IMR-90 (cell line): ENCODE data around the gene SERPINB1. TPM values are rescaled to one million over a fixed set of nuclear protein-coding genes. Genes with fewer than 3 reads are reported as not detected.
A peak's percentile ranks its signal among the peaks of the same experiment; 100 is the strongest.

Experiments used
- ATAC-seq: fragments of 200-7000 bp; cut with Tn5 transposase; 2 replicates; pipeline ENCODE4 v1.9.1; 2020; ENCODE audit warnings: low read depth, mild to moderate bottlenecking, moderate library complexity
- BruUV-seq: library from RNA; stranded (reverse); fragments of 400-500 nt; replicated peaks from 2 replicates; lab custom pipeline; 2021; lab: Mats Ljungman, UMichigan
- CTCF ChIA-PET: fragments of 300-600 bp; formaldehyde crosslinking; extraction: SDS; loops from one replicate; lab custom pipeline; 2021; ENCODE audit warnings: antibody characterized with exemption; lab: Yijun Ruan, JAX
- POLR2A ChIA-PET: fragments of 300-600 bp; sonication (Branson Sonifier 250); formaldehyde crosslinking; loops from one replicate; lab custom pipeline; 2022; ENCODE audit warnings: antibody characterized with exemption; ENCODE audit not compliant: unreplicated experiment; lab: Charles Lee
- DNase-seq: peaks from one replicate; pipeline ENCODE4 v3.0.0; 2013
- H2AFZ ChIP-seq: replicated peaks from 2 replicates; pipeline ENCODE3; 2013; ENCODE audit warnings: low read length, mild to moderate bottlenecking; ENCODE audit not compliant: poor library complexity
- H2AK5ac ChIP-seq: 2 replicates; pipeline ENCODE4 v1.6.1; 2013; ENCODE audit warnings: low read depth, low read length, inconsistent platforms
- H2AK9ac ChIP-seq: replicated peaks from 2 replicates; pipeline ENCODE3; 2013; ENCODE audit warnings: mild to moderate bottlenecking, low read depth, low read length, moderate library complexity; ENCODE audit not compliant: poor library complexity
- H2BK120ac ChIP-seq: 2 replicates; pipeline ENCODE4 v1.6.1; 2013; ENCODE audit warnings: low read depth, low read length, inconsistent platforms
- H2BK15ac ChIP-seq: 3 replicates; pipeline ENCODE4 v1.6.1; 2013; ENCODE audit warnings: low read depth, low read length, inconsistent platforms
- H2BK20ac ChIP-seq: 2 replicates; pipeline ENCODE4 v1.6.1; 2013; ENCODE audit warnings: low read depth, mild to moderate bottlenecking, inconsistent platforms, low read length, moderate library complexity
- H2BK5ac ChIP-seq: 2 replicates; pipeline ENCODE4 v1.6.1; 2013; ENCODE audit warnings: mild to moderate bottlenecking, low read depth, low read length, inconsistent platforms; ENCODE audit not compliant: poor library complexity, severe bottlenecking
- H3K14ac ChIP-seq: replicated peaks from 2 replicates; pipeline ENCODE4 v1.6.1; 2013; ENCODE audit warnings: low read depth, low read length, inconsistent platforms
- H3K18ac ChIP-seq: 2 replicates; pipeline ENCODE4 v1.6.1; 2013; ENCODE audit warnings: low read depth, low read length, control low read depth
- H3K23ac ChIP-seq: 2 replicates; pipeline ENCODE4 v1.6.1; 2013; ENCODE audit warnings: low read depth, low read length, inconsistent platforms
- H3K27ac ChIP-seq: 2 replicates; pipeline ENCODE4 v1.5.1; 2013; ENCODE audit warnings: mild to moderate bottlenecking, control low read depth, low read length; ENCODE audit not compliant: insufficient read depth
- H3K27me3 ChIP-seq: 2 replicates; pipeline ENCODE4 v1.6.1; 2013; ENCODE audit warnings: low read length; ENCODE audit not compliant: control insufficient read depth, insufficient read depth
- H3K36me3 ChIP-seq: 2 replicates; pipeline ENCODE4 v1.6.1; 2013; ENCODE audit warnings: low read length, mixed read lengths; ENCODE audit not compliant: control insufficient read depth, insufficient read depth
- H3K4ac ChIP-seq: 2 replicates; pipeline ENCODE4 v1.6.1; 2013; ENCODE audit warnings: low read depth, low read length, inconsistent platforms
- H3K4me1 ChIP-seq: 2 replicates; pipeline ENCODE4 v1.6.1; 2013; ENCODE audit warnings: low read length, mixed read lengths; ENCODE audit not compliant: control insufficient read depth, insufficient read depth
- H3K4me2 ChIP-seq: 2 replicates; pipeline ENCODE4 v1.6.1; 2013; ENCODE audit warnings: low read depth, mild to moderate bottlenecking, control low read depth, low read length, moderate library complexity
- H3K4me3 ChIP-seq: 2 replicates; pipeline ENCODE4 v1.5.1; 2013; ENCODE audit warnings: low read depth, mild to moderate bottlenecking, control low read depth, low read length, moderate library complexity; ENCODE audit not compliant: insufficient read depth
- H3K56ac ChIP-seq: 2 replicates; pipeline ENCODE4 v1.6.1; 2013; ENCODE audit warnings: low read length, inconsistent platforms; ENCODE audit not compliant: insufficient read depth; ENCODE audit errors: extremely low read depth
- H3K79me1 ChIP-seq, 2 experiments: 2 replicates each; pipeline ENCODE4 v1.6.1; 2013; ENCODE audit warnings: low read length in 2 of 2, inconsistent platforms in 1 of 2, low read depth in 1 of 2
- H3K9ac ChIP-seq: 2 replicates; pipeline ENCODE4 v1.6.1; 2013; ENCODE audit warnings: low read depth, low read length, control low read depth
- H3K9me1 ChIP-seq: 2 replicates; pipeline ENCODE4 v1.6.1; 2013; ENCODE audit warnings: low read length, inconsistent platforms; ENCODE audit not compliant: insufficient read depth
- H3K9me3 ChIP-seq: 2 replicates; pipeline ENCODE4 v1.6.1; 2013; ENCODE audit warnings: low read length; ENCODE audit not compliant: control insufficient read depth, insufficient read depth
- H4K20me1 ChIP-seq: 2 replicates; pipeline ENCODE4 v1.6.1; 2013; ENCODE audit warnings: low read length, inconsistent platforms; ENCODE audit not compliant: insufficient read depth
- H4K5ac ChIP-seq: 2 replicates; pipeline ENCODE4 v1.6.1; 2013; ENCODE audit warnings: mild to moderate bottlenecking, low read depth, low read length, control low read depth
- H4K8ac ChIP-seq, 2 experiments: 2 replicates each; pipeline ENCODE4 v1.6.1; 2013; ENCODE audit warnings: low read depth in 2 of 2, low read length in 2 of 2, control low read depth in 1 of 2, inconsistent platforms in 1 of 2
- H4K91ac ChIP-seq: 2 replicates; pipeline ENCODE4 v1.6.1; 2013; ENCODE audit warnings: low read depth, low read length, inconsistent platforms; ENCODE audit not compliant: insufficient read depth
- BHLHE40 ChIP-seq: fragments of 150-350 bp; IDR thresholded peaks from 2 replicates; pipeline ENCODE4 v1.6.1; 2016; ENCODE audit warnings: mild to moderate bottlenecking, low read depth, low read length
- CHD1 ChIP-seq: IDR thresholded peaks from 2 replicates; pipeline ENCODE4 v1.6.1; 2012; ENCODE audit warnings: low read depth, low read length, improper control_type of control experiment
- FOS ChIP-seq: fragments of 150-350 bp; IDR thresholded peaks from 2 replicates; pipeline ENCODE4 v1.6.1; 2016; ENCODE audit warnings: low read depth, low read length
- MAFK ChIP-seq: IDR thresholded peaks from 2 replicates; pipeline ENCODE4 v1.6.1; 2012; ENCODE audit warnings: low read depth, low read length, improper control_type of control experiment
- MAZ ChIP-seq: IDR thresholded peaks from 2 replicates; pipeline ENCODE4 v1.6.1; 2012; ENCODE audit warnings: low read depth, mild to moderate bottlenecking, low read length, improper control_type of control experiment, moderate library complexity, borderline replicate concordance
- NFE2L2 ChIP-seq: fragments of 150-350 bp; IDR thresholded peaks from 2 replicates; pipeline ENCODE4 v1.6.1; 2016; ENCODE audit warnings: low read depth, mild to moderate bottlenecking, low read length
- RCOR1 ChIP-seq: IDR thresholded peaks from 2 replicates; pipeline ENCODE4 v1.6.1; 2012; ENCODE audit warnings: mild to moderate bottlenecking, low read length, improper control_type of control experiment; ENCODE audit not compliant: insufficient replicate concordance
- RFX5 ChIP-seq: IDR thresholded peaks from 2 replicates; pipeline ENCODE4 v1.8.0; 2012; ENCODE audit warnings: low read depth, mild to moderate bottlenecking, low read length, moderate library complexity
- SMC3 ChIP-seq: fragments of 150-350 bp; IDR thresholded peaks from 2 replicates; pipeline ENCODE4 v1.6.1; 2016; ENCODE audit warnings: low read depth, mild to moderate bottlenecking, antibody characterized with exemption, low read length, moderate library complexity
- WGBS, 2 experiments: methylation state at CpG; one replicate each; pipeline versions ENCODE4 v1.1.5 to v1.1.7; 2013; ENCODE audit warnings: missing lambda C conversion rate in 2 of 2; ENCODE audit not compliant: insufficient read length in 1 of 2; ENCODE audit errors: extremely low coverage in 2 of 2; 5-methylcytosine and 5-hydroxymethylcytosine counted together
- dilution Hi-C: fragments of 300-500 bp; cut with HindIII; formaldehyde crosslinking; loops from one replicate; pipeline ENCODE4 v1.14.3; 2018; ENCODE audit warnings: low sequenced_read_pairs; ENCODE audit not compliant: unreplicated experiment
- in situ Hi-C: fragments of 300-500 bp; cut with MboI; formaldehyde crosslinking; loops from 3 replicates; pipeline ENCODE4 v1.14.3; 2019; ENCODE audit warnings: low sequenced_read_pairs, inconsistent platforms, mixed read lengths
- intact Hi-C: fragments of 100-400 bp; cut with micrococcal nuclease; formaldehyde crosslinking; loops from 2 replicates; pipeline ENCODE4 v1.10.0; 2022
- polyA plus RNA-seq, 3 experiments: library from polyadenylated mRNA; depleted of rRNA; stranded (reverse); fragments of >200 nt; gene quantifications; 2 replicates each; pipeline ENCODE4 v1.2.3, GENCODE V29; 2012; ENCODE audit warnings: low replicate concordance in 1 of 3
- total RNA-seq: library from RNA; depleted of rRNA; stranded (reverse); fragments of >200 nt; gene quantifications from 2 replicates; pipeline ENCODE4 v1.2.3, GENCODE V29; 2012
- TF ChIP-seq, protein P1 (sequence below): conservative IDR thresholded peaks from 2 replicates; pipeline ENCODE4 v1.5.1; 2012; ENCODE audit warnings: mild to moderate bottlenecking, low read depth, low read length, improper control_type of control experiment

SERPINB1 gene
- total and polyA plus RNA-seq, 2 of the 4 experiments (the other 2 are of a cell fraction): 6.1 to 9.1 TPM

DNA sequence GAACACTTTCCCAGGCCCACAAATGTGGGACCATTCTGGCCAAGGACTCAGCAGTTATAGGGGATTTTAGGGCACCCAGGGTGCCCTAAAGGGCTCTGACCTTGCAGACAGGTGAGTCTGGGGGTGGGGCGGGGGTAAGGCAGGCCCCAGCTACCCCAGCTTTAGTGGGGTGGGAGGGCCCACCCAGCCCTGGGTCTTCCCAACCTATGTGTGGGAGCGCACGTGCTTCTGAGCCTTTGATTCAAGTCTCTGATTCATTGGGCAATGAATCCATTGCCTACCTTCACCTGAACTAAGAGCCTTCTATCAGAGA lies 958 bp downstream of the SERPINB1 start:
- WGBS, 2 experiments: 67% methylated on average over 1 of the region's 3 CpGs; no CpG with 5 or more reads in 1 of the 2 experiments
- peak overlapping the region; percentile 84 for H3K9ac ChIP-seq

More for the DNA sequence above, 958 bp downstream of the SERPINB1 start:
- Histone ChIP-seq H2BK5ac (peak overlapping the region; percentile 72), H2BK120ac (peak overlapping the region; percentile 69), H3K36me3 (peaks cover 7% of the 10 kb centered on the region), H2BK20ac (peak overlapping the region; percentile 4; the same call in 1 of the 2 replicates), H2BK15ac (peak overlapping the region; percentile 51; the same call in 1 of the 3 replicates), H3K4me1 (peaks cover 18% of the 10 kb centered on the region), H4K5ac (peak overlapping the region; percentile 19; the same call in 1 of the 2 replicates), H3K4me3 (peak overlapping the region; percentile 34; the same call in 1 of the 2 replicates), H4K91ac (peak overlapping the region; percentile 72), H3K4ac (peak overlapping the region; percentile 82), H3K14ac (peak overlapping the region; percentile 44), H3K9me3 (no peaks in the 10 kb centered on the region), H3K23ac (peak overlapping the region; percentile 52), H2AK5ac (peak overlapping the region; percentile 83), H2AFZ (no peak overlapping the region), H3K9me1 (peaks cover 21% of the 10 kb centered on the region), H3K4me2 (peak overlapping the region; percentile 71), H3K27me3 (no peaks in the 10 kb centered on the region), H4K20me1 (no peaks in the 10 kb centered on the region), H3K18ac (peak overlapping the region; percentile 85), H4K8ac (peak overlapping the region; percentile 20 to 77; a peak in 3 of 4 replicates), H2AK9ac (peak overlapping the region; percentile 60), H3K56ac (peak overlapping the region; percentile 57; the same call in 1 of the 2 replicates), H3K79me1 (peaks cover 16 to 29% of the 10 kb centered on the region in 2 experiments), H3K27ac (peak overlapping the region; percentile 80; the same call in 1 of the 2 replicates)
- BruUV-seq: no TSS peak
- in situ Hi-C loops (loop anchor here (5.0 to 10.0 kb wide), 3 partner anchors 48 to 214 kb away; no protein-coding TSS in a partner anchor), intact Hi-C loops (loop anchor here (1.0 to 5.0 kb wide), 2 partner anchors 49 to 103 kb away; no protein-coding TSS in a partner anchor), dilution Hi-C loops (no loop called here)
- CTCF ChIA-PET: interaction anchor here (0.8 to 1.8 kb wide), 4 partner anchors 20 to 112 kb away, joined by 3 to 5 read pairs (median 4); no protein-coding TSS in a partner anchor
- ATAC-seq: no peak
- no peak for TF ChIP-seq RCOR1
- TF ChIP-seq, protein P1, sequence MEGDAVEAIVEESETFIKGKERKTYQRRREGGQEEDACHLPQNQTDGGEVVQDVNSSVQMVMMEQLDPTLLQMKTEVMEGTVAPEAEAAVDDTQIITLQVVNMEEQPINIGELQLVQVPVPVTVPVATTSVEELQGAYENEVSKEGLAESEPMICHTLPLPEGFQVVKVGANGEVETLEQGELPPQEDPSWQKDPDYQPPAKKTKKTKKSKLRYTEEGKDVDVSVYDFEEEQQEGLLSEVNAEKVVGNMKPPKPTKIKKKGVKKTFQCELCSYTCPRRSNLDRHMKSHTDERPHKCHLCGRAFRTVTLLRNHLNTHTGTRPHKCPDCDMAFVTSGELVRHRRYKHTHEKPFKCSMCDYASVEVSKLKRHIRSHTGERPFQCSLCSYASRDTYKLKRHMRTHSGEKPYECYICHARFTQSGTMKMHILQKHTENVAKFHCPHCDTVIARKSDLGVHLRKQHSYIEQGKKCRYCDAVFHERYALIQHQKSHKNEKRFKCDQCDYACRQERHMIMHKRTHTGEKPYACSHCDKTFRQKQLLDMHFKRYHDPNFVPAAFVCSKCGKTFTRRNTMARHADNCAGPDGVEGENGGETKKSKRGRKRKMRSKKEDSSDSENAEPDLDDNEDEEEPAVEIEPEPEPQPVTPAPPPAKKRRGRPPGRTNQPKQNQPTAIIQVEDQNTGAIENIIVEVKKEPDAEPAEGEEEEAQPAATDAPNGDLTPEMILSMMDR: no peak
- no peak for TF ChIP-seq MAFK
- no peak for TF ChIP-seq CHD1
- TF ChIP-seq RFX5: no peak
- no peak for TF ChIP-seq FOS
- no peak for TF ChIP-seq MAZ
- TF ChIP-seq NFE2L2: no peak
- TF ChIP-seq SMC3: no peak
- TF ChIP-seq BHLHE40: no peak
- POLR2A ChIA-PET: interaction anchor here (0.9 kb wide), 1 partner anchor 149 kb away, joined by 4 read pairs; no protein-coding TSS in a partner anchor
- DNase-seq: no peak
